PC-9 (cell line): ENCODE data around the gene RFTN1.

Experiments used
- EZH2 ChIP-seq: fragments of 200-600 bp; sonication (generic); IDR thresholded peaks from 2 replicates; pipeline ENCODE4 v1.8.0; 2017; ENCODE audit warnings: antibody characterized with exemption, low read depth
- TF ChIP-seq, protein P1 (sequence below): fragments of 200-600 bp; sonication (generic); conservative IDR thresholded peaks from 2 replicates; pipeline ENCODE4 v1.6.1; 2017; ENCODE audit warnings: mixed run types, antibody characterized with exemption, mild to moderate bottlenecking, moderate library complexity

DNA sequence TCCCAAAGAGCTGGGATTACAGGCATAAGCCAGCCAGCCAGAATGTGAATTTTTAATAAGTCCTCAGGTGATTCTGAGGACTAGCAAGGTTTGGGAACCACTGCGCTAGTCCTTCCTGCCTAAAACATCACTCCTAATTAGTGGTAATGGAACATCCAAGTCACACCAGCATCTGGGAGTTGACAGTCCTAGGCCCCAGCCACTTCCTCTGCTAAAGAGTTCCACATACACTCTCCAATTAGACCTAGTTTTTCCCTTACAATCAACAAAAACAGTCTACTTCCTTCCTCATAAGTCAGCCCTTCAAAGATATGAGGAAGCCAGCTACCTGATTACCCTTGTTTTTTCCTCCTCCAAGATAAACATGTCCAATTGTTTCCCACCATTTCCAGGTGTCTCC lies 170.4 kb downstream of the RFTN1 start:
- TF ChIP-seq, protein P1, sequence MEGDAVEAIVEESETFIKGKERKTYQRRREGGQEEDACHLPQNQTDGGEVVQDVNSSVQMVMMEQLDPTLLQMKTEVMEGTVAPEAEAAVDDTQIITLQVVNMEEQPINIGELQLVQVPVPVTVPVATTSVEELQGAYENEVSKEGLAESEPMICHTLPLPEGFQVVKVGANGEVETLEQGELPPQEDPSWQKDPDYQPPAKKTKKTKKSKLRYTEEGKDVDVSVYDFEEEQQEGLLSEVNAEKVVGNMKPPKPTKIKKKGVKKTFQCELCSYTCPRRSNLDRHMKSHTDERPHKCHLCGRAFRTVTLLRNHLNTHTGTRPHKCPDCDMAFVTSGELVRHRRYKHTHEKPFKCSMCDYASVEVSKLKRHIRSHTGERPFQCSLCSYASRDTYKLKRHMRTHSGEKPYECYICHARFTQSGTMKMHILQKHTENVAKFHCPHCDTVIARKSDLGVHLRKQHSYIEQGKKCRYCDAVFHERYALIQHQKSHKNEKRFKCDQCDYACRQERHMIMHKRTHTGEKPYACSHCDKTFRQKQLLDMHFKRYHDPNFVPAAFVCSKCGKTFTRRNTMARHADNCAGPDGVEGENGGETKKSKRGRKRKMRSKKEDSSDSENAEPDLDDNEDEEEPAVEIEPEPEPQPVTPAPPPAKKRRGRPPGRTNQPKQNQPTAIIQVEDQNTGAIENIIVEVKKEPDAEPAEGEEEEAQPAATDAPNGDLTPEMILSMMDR: no peak
- TF ChIP-seq EZH2: no peak
